ENCODE measurements around the gene CCDC69.
"Not testable (repeated sequence)": the region's sequence is repeated elsewhere in the genome, so short reads cannot be mapped to it uniquely, and the experiment has no call there.

The CCDC69 gene

DNA sequence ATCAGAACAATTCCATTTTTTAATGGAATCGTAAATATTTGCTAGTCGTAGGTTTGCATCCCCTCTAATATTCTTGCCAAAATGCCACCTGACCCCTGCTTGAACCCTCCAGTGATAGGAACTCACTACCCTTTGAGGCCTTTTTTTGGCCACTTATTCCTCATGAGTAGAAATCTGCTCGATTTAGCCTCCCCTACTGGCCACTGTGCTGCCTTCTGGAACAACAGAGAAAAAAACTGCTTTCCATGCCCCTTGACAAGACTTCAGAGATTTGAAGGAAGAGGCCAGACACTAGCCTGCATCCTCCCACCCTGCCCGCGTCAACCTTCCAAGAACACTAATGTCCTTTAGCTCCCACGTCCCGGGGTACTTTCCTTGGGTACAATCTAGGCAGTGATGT lies 4.1 kb downstream of the CCDC69 start:
- DNase-seq: no peak

DNA sequence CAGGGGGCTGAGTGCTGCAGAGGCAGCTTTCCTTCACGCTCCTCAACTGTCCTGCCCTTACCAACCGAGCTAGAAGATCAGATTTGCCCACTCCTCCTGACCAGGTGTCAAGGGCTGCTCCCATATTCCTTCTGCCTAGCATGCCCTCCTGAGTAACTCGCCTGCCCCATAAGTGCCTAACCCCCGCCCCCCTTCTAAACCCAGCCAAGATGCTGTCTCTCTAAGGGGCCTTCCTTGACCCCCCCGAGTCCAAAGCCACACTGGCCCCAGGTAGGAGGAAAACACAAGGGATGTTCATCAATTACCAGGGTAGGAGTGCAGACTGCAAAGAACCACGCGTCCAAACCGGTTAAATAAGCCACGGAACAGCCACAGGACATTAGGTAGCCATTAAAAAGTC lies 4.8 kb downstream of the CCDC69 start:
- DNase-seq: no peak

GRCh38 chr5:151218177-151218576 lies 5.7 kb downstream of the CCDC69 start:
- no peak for DNase-seq

DNA sequence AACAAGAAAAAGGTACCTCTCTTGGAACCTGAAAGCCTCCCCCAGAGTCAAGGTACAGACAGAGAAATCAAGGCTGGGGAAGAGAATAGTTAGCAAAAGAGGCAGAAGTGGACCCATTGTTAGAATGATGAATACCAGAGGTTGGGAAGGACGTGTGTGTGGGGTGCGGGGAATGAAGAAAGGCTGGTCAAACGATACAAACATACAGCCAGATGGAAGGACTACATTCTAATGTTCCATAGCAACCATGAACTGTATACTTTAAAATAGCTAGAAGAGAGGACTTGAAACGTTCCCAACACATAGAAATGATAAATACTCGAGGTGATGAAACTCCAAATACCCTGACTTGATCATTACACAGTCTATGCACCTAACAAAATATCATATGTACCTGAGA lies 7.1 kb downstream of the CCDC69 start:
- no peak for DNase-seq

DNA sequence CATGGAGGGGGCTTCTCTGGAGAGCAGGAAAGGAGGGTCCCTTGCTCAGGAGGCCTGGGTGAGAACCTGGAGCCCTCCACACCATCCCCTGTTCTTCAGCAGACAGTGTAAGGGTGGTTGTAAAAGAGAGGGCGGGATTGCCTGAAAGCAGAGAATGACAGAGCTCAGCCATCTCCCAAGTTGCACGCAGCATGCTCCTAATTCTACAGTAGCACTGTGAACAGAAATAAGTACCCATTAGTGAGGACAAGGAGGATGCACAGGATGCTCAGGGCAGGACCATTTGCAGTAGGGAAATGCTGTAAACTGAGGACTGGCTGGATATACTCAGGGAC lies 8.4 kb downstream of the CCDC69 start:
- no peak for DNase-seq

DNA sequence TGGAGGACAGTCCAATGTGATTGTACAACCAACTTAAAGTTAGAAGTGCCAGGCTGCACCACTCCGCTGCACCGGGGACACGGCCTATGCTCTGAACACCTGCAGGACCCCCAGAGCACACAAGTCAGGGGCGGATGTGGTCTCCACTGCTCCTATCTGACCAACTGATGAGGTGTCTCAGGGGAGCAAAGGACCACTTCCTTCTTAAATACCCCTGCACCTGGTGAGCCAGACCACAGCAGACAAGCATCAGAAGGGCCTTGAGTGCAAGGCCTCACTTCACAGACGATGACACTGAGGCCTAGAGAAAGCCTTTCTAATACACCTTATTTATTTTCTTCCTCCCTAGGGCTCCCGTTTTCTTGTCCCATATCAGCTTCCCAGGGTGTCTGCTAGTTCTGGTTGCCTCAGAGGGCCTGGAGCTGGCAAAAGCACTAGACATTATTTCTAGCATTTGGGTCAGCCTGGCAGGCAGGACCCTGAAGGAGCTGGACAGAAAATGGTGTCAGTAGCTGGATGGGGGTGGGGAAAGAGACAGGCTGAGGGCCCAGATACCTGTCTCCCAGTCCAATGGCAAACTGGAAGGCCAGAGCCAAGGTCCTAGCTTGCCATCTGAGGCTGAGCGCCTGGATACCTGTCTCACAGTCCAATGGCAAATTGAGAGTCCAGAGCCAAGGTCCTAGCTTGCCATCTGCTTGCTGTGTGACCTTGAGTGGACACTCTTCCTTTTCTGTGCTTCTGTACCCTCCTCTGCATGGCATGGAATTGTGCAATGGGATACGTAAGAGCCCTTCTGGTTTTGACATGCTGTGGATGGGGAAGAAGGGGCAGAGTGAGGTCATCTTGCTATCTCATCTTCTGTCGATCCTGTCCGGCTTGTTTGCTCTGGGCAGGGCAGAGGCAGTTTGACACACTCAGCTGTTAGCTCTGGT lies 9.0 kb downstream of the CCDC69 start:
- DNase-seq: no peak

DNA sequence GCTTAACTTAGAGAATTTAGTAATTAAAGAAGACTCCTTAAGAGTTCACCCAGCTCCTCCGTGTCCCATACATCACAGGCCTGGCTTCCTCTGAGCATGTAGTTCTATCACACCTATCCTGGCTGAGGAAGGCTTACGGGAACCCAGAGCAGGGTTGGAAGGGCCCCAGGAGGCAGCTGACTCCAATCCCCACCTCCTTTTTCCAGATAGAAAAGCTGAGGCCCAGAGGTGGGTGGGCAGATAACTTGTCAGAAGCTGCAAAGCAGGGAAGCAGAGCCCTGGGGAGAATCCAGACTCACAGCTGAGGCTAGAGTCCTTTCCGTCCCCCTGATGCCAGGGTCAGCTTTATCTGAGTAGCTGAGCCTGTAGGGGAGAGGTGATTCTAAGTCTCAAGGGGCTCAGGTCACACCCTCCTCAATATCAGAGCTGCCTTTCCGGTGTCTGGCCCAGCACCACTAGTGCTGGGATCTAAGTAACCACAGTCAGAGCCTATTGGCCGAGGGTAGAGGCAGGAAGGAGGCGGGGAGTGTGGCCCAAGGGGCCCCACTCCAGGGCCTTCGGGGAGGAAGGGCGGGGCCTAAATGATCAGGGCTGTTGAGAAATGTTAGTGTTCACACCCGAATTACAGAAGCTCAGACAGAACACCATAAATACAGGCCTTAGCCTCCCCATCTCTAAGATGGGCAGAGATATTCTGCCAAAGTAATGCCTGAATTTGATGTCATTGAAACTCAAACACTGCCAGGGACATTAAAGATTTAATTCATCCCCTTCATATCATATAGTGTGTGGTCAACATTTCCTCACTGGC lies 9.9 kb downstream of the CCDC69 start:
- DNase-seq: no peak

- no peak for DNase-seq
These were observed 11.5 kb downstream of the CCDC69 start for GRCh38 chr5:151212406-151212798.

- DNase-seq: no peak
These were observed 15.4 kb downstream of the CCDC69 start for GRCh38 chr5:151208481-151208914.

GRCh38 chr5:151205411-151205810 lies 18.5 kb downstream of the CCDC69 start:
- DNase-seq: no peak

DNA sequence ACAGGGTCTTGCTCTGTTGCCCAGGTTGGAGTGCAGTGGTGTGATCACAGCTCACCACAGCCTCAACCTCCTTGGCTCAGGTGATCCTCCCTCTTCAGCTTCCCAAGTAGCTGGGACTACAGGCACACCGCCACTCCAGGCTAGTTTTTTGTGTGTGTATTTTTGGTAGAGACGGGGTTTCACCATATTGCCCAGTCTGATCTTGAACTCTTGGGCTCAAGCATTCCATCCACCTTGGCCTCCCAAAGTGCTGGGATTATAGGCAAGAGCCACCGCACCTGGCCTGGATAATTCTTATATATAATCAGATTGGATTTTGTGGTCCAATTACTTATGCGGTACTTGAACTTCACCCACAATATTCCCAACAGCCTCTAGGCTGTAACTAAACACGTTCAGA lies 19.8 kb downstream of the CCDC69 start:
- no peak for DNase-seq

- no peak for DNase-seq
These were observed 21.3 kb downstream of the CCDC69 start for GRCh38 chr5:151202381-151203139.

- no peak for DNase-seq
These were observed 22.8 kb downstream of the CCDC69 start for GRCh38 chr5:151200913-151201595.

GRCh38 chr5:151199581-151200185 lies 24.2 kb downstream of the CCDC69 start:
- DNase-seq: no peak

DNA sequence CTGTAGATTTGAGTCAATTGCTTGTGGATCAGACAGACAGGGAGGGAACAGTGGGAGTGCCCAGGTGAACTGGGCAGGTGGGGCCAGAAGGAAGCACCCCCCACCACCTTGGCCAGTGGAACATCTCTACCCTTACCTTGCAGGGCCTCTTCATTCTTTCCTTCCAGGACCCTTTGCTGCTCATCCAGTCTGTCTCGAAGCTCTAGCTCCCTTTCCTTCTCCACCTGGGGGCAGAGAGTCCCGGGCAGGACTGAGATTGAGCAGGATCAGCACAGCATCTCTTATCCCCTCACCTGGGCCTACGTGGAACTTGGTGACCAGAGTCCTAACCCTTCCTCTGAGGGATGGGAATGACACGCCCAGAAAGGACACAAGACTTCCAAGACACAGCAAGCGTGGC lies 25.0 kb downstream of the CCDC69 start:
- DNase-seq: no peak

DNA sequence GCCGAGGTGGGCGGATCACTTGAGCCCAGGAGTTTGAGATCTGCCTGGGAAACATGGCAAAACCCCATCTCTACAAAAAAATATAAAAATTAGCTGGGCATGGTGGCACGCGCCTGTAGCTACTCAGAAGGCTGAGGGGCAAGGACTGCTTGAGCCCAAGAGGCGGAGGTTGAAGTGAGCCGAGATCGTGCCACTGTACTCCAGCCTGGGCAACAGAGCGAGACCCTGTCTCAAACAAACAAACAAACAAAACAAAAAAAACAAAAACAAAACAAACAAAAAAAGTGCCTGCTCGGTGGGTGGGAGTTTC lies 26.6 kb downstream of the CCDC69 start:
- DNase-seq: not testable (repeated sequence)

DNA sequence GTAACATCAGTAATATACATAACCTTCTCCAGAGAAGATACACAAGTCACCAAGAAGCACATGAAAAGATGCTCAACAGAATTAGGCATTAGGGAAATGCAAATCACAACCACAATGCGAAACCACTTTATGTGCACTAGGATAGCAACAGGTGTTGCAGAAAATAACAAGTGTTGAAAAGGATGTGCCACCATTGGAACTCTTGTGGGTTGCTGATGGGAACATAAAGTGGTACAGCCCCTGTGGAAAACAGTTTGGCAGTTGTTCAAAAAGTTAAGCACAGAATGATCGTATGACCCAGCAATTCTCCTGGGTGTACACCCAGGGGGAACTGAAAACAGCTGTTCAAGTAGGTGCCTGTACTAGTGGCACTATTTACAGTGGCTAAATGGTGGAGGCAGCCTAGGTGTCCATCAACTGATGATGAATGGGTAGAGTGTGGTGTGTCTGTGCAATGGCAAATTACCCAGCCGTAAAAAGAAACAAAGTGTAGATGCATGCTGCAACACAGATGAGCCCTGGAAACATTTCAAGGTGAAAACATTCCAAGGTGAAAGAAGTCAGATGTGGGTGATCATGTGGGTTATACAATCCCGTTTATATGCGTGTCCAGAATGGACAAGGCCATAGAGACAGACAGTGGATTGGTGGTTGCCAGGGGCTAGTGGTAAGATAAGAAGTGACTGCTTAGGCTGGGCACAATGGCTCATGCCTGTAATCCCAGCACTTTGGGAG lies 27.2 kb downstream of the CCDC69 start:
- DNase-seq: no peak

GRCh38 chr5:151195622-151196021 lies 28.3 kb downstream of the CCDC69 start:
- no peak for DNase-seq

GRCh38 chr5:151192626-151193025 lies 31.3 kb downstream of the CCDC69 start:
- DNase-seq: no peak

GRCh38 chr5:151191661-151192060 lies 32.2 kb downstream of the CCDC69 start:
- no peak for DNase-seq

DNA sequence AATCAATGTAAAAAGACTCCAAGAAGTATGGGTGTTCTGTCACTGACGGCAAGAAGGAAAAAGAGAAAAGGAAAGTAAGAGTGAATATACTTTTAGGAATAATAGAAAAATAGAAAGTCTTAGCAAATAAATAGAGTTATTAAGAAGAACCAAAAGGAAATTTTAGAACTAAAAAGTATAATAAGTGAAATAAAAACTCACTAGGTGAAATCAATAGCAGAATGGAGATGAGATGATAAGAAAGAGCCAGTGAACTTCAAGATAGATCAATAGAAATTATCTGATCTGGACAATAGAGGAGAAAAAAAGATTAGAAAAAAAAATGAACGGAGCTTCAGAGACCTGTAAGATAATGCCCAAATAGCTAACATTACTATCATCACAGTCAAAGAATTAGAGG lies 34.7 kb downstream of the CCDC69 start:
- no peak for DNase-seq

DNA sequence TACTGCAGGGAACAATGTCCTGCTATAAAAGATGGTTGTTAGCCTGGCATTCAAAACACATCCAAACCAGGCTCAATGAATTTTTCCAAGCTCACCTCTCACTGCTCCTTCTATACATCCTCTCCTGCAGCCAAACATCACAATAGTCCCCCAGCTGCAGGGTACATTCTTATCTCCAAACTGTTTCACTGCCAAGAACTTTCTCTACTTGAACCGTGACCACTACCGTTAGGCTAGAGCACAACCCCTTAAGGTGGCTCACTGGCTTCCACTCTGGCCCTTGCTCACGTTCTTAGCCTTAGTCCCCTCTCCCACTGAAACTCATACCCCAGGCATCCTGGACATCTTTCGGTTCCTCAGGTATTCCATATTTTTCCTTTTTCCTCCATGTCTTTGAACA lies 37.4 kb downstream of the CCDC69 start:
- no peak for DNase-seq
